ENCODE results near the gene SH3GLB2.

SH3GLB2 gene

GRCh38 chr9:129001504-129002325 is 26.4 kb downstream of the SH3GLB2 start:
- no peak for TF ChIP-seq USF1 (IDR thresholded peaks at IDR 0.05)
- TF ChIP-seq FOXM1 (IDR thresholded peaks at IDR 0.05; ENCODE audit: borderline replicate concordance, low read depth), result no peak
- TF ChIP-seq TAF1 (IDR thresholded peaks at IDR 0.05; ENCODE audit: low read depth), result no peak

GRCh38 chr9:128999581-129000206 is 28.4 kb downstream of the SH3GLB2 start:
- no peak for TF ChIP-seq CEBPB (IDR thresholded peaks at IDR 0.05)
- no peak for TF ChIP-seq EGR1 (IDR thresholded peaks at IDR 0.05)
- TF ChIP-seq USF1 (IDR thresholded peaks at IDR 0.05), result no peak
- no peak for TF ChIP-seq REST (IDR thresholded peaks at IDR 0.05; ENCODE audit: low read depth)
- no peak for TF ChIP-seq YY1 (IDR thresholded peaks at IDR 0.05; ENCODE audit: low read depth)
- TF ChIP-seq ZBTB7A (IDR thresholded peaks at IDR 0.05; ENCODE audit: low read depth), result no peak
- no peak for TF ChIP-seq NFIC (IDR thresholded peaks at IDR 0.05)
- TF ChIP-seq MAX (IDR thresholded peaks at IDR 0.05), result no peak
- TF ChIP-seq FOXM1 (IDR thresholded peaks at IDR 0.05; ENCODE audit: borderline replicate concordance, low read depth), result no peak
- no peak for TF ChIP-seq TAF1 (IDR thresholded peaks at IDR 0.05; ENCODE audit: low read depth)
- no peak for TF ChIP-seq CREB1 (IDR thresholded peaks at IDR 0.05; ENCODE audit: low read depth)
- TF ChIP-seq RAD21 (IDR thresholded peaks at IDR 0.05; ENCODE audit: low read depth), result no peak
- TF ChIP-seq EP300 (IDR thresholded peaks at IDR 0.05; ENCODE audit: borderline replicate concordance), result no peak
- TF ChIP-seq TEAD4 (IDR thresholded peaks at IDR 0.05), result no peak
- no peak for TF ChIP-seq TCF12 (IDR thresholded peaks at IDR 0.05; ENCODE audit: low read depth)

- TF ChIP-seq FOXM1 (IDR thresholded peaks at IDR 0.05; ENCODE audit: borderline replicate concordance, low read depth) (no peak), YY1 (IDR thresholded peaks at IDR 0.05; ENCODE audit: low read depth) (no peak), NFIC (IDR thresholded peaks at IDR 0.05) (no peak), TAF1 (IDR thresholded peaks at IDR 0.05; ENCODE audit: low read depth) (no peak), CREB1 (IDR thresholded peaks at IDR 0.05; ENCODE audit: low read depth) (no peak), ZBTB7A (IDR thresholded peaks at IDR 0.05; ENCODE audit: low read depth) (no peak), EP300 (IDR thresholded peaks at IDR 0.05; ENCODE audit: borderline replicate concordance) (no peak), REST (IDR thresholded peaks at IDR 0.05; ENCODE audit: low read depth) (no peak), CEBPB (IDR thresholded peaks at IDR 0.05) (no peak), EGR1 (IDR thresholded peaks at IDR 0.05) (no peak), RAD21 (IDR thresholded peaks at IDR 0.05; ENCODE audit: low read depth) (no peak), TEAD4 (IDR thresholded peaks at IDR 0.05) (no peak), MAX (IDR thresholded peaks at IDR 0.05) (no peak), USF1 (IDR thresholded peaks at IDR 0.05) (no peak), TCF12 (IDR thresholded peaks at IDR 0.05; ENCODE audit: low read depth) (no peak)
These were observed 29.7 kb downstream of the SH3GLB2 start for GRCh38 chr9:128998462-128998861.

GRCh38 chr9:128995791-128996190 is 32.3 kb downstream of the SH3GLB2 start:
- TF ChIP-seq CREB1 (IDR thresholded peaks at IDR 0.05; ENCODE audit: low read depth), result no peak
- no peak for TF ChIP-seq MAX (IDR thresholded peaks at IDR 0.05)
- no peak for TF ChIP-seq TAF1 (IDR thresholded peaks at IDR 0.05; ENCODE audit: low read depth)
- TF ChIP-seq YY1 (IDR thresholded peaks at IDR 0.05; ENCODE audit: low read depth), result no peak
- no peak for TF ChIP-seq NFIC (IDR thresholded peaks at IDR 0.05)
- TF ChIP-seq EP300 (IDR thresholded peaks at IDR 0.05; ENCODE audit: borderline replicate concordance), result no peak
- no peak for TF ChIP-seq ZBTB7A (IDR thresholded peaks at IDR 0.05; ENCODE audit: low read depth)
- no peak for TF ChIP-seq USF1 (IDR thresholded peaks at IDR 0.05)
- TF ChIP-seq FOXM1 (IDR thresholded peaks at IDR 0.05; ENCODE audit: borderline replicate concordance, low read depth), result no peak
- no peak for TF ChIP-seq EGR1 (IDR thresholded peaks at IDR 0.05)
- TF ChIP-seq REST (IDR thresholded peaks at IDR 0.05; ENCODE audit: low read depth), result no peak
- TF ChIP-seq TCF12 (IDR thresholded peaks at IDR 0.05; ENCODE audit: low read depth), result no peak
- no peak for TF ChIP-seq RAD21 (IDR thresholded peaks at IDR 0.05; ENCODE audit: low read depth)
